HUES64 (cell line): ENCODE data around the gene APOA5.

Experiments
- H3K27ac ChIP-seq: 2 replicates; pipeline ENCODE4 v1.7.0; 2013; ENCODE audit warnings: low read depth, low read length, inconsistent platforms
- H3K27me3 ChIP-seq: 2 replicates; pipeline ENCODE4 v1.6.1; 2013; ENCODE audit warnings: mild to moderate bottlenecking, low read length; ENCODE audit not compliant: insufficient read depth
- H3K36me3 ChIP-seq: 2 replicates; pipeline ENCODE4 v1.6.1; 2013; ENCODE audit warnings: mild to moderate bottlenecking, low read length; ENCODE audit not compliant: insufficient read depth
- H3K4me1 ChIP-seq: 2 replicates; pipeline ENCODE4 v1.6.1; 2013; ENCODE audit warnings: mild to moderate bottlenecking, low read length, moderate library complexity; ENCODE audit not compliant: insufficient read depth
- H3K4me3 ChIP-seq: 2 replicates; pipeline ENCODE4 v1.5.1; 2013; ENCODE audit warnings: mild to moderate bottlenecking, low read length, moderate library complexity
- H3K9ac ChIP-seq: 2 replicates; pipeline ENCODE4 v1.6.1; 2013; ENCODE audit warnings: mild to moderate bottlenecking, low read depth, low read length
- H3K9me3 ChIP-seq: 2 replicates; pipeline ENCODE4 v1.6.1; 2013; ENCODE audit warnings: low read depth, low read length; ENCODE audit not compliant: insufficient read depth
- WGBS: fragments of 150-250, 120-280 bp; methylation state at CpG from one replicate; pipeline ENCODE4 v1.1.7; 2013; ENCODE audit warnings: missing lambda C conversion rate; 5-methylcytosine and 5-hydroxymethylcytosine counted together

The APOA5 gene

GRCh38 chr11:116833816-116834534 lies 42.3 kb upstream of the APOA5 start:
- Histone ChIP-seq H3K9me3 (no peaks in the 10 kb centered on the region), H3K27me3 (peaks cover 7% of the 10 kb centered on the region), H3K27ac (no peak overlapping the region), H3K9ac (no peak overlapping the region), H3K4me1 (peaks cover 5% of the 10 kb centered on the region; the same call in 1 of the 2 replicates), H3K4me3 (no peak overlapping the region), H3K36me3 (no peaks in the 10 kb centered on the region)
- WGBS, result 93% methylated on average over 14 of the region's 14 CpGs

- Histone ChIP-seq H3K9me3 (no peaks in the 10 kb centered on the region), H3K27me3 (peaks cover 7% of the 10 kb centered on the region), H3K9ac (no peak overlapping the region), H3K27ac (no peak overlapping the region), H3K36me3 (no peaks in the 10 kb centered on the region), H3K4me3 (no peak overlapping the region), H3K4me1 (peaks cover 5% of the 10 kb centered on the region; the same call in 1 of the 2 replicates)
- 91% methylated on average over 10 of the region's 10 CpGs for WGBS
Measured at GRCh38 chr11:116833491-116833815, 41.8 kb upstream of the APOA5 start.

GRCh38 chr11:116832350-116833290 lies 40.9 kb upstream of the APOA5 start:
- H3K27ac ChIP-seq, result no peak overlapping the region
- no peaks in the 10 kb centered on the region for H3K9me3 ChIP-seq
- WGBS, result 84% methylated on average over 12 of the region's 13 CpGs
- peaks cover 7% of the 10 kb centered on the region for H3K27me3 ChIP-seq
- H3K9ac ChIP-seq, result no peak overlapping the region
- H3K36me3 ChIP-seq, result no peaks in the 10 kb centered on the region
- H3K4me1 ChIP-seq, result no peaks in the 10 kb centered on the region
- H3K4me3 ChIP-seq, result no peak overlapping the region

- no peak overlapping the region for H3K9ac ChIP-seq
- H3K27ac ChIP-seq, result no peak overlapping the region
- WGBS, result 95% methylated on average over 7 of the region's 7 CpGs
- H3K36me3 ChIP-seq, result no peaks in the 10 kb centered on the region
- peaks cover 7% of the 10 kb centered on the region for H3K27me3 ChIP-seq
- no peaks in the 10 kb centered on the region for H3K9me3 ChIP-seq
- no peaks in the 10 kb centered on the region for H3K4me1 ChIP-seq
- no peak overlapping the region for H3K4me3 ChIP-seq
Measured at GRCh38 chr11:116831790-116832349, 40.2 kb upstream of the APOA5 start.

GRCh38 chr11:116830184-116830912 lies 38.7 kb upstream of the APOA5 start:
- WGBS, result 94% methylated on average over 17 of the region's 17 CpGs
- no peak overlapping the region for H3K9ac ChIP-seq
- no peaks in the 10 kb centered on the region for H3K9me3 ChIP-seq
- H3K4me1 ChIP-seq, result no peaks in the 10 kb centered on the region
- H3K27me3 ChIP-seq, result peaks cover 5% of the 10 kb centered on the region
- no peak overlapping the region for H3K27ac ChIP-seq
- H3K4me3 ChIP-seq, result no peak overlapping the region
- no peaks in the 10 kb centered on the region for H3K36me3 ChIP-seq

- H3K27ac ChIP-seq, result no peak within 1 kb of the TSS
- 76% methylated on average over 9 of the region's 9 CpGs for WGBS
Measured at GRCh38 chr11:116829525-116830183, 38.0 kb upstream of the APOA5 start, which contains the start of gene APOC3. Gene APOC3 (plus strand): TSS chr11:116829907. CDS start chr11:116830583, 676 bp downstream.

GRCh38 chr11:116828632-116829524 lies 37.2 kb upstream of the APOA5 start:
- H3K9me3 ChIP-seq, result no peaks in the 10 kb centered on the region
- H3K9ac ChIP-seq, result no peak overlapping the region
- H3K27me3 ChIP-seq, result no peaks in the 10 kb centered on the region; the same call in 1 of the 2 replicates
- H3K36me3 ChIP-seq, result no peaks in the 10 kb centered on the region
- H3K4me1 ChIP-seq, result no peaks in the 10 kb centered on the region
- H3K27ac ChIP-seq, result no peak overlapping the region
- WGBS, result 77% methylated on average over 11 of the region's 16 CpGs
- H3K4me3 ChIP-seq, result no peak overlapping the region

More at GRCh38 chr11:116829525-116830183, 38.0 kb upstream of the APOA5 start, which contains the start of gene APOC3:
- Histone ChIP-seq H3K9me3 (no peaks in the 10 kb centered on the region), H3K36me3 (no peaks in the 10 kb centered on the region), H3K4me3 (no peak within 1 kb of the TSS), H3K27me3 (no peaks in the 10 kb centered on the region; the same call in 1 of the 2 replicates), H3K9ac (no peak within 1 kb of the TSS), H3K4me1 (no peaks in the 10 kb centered on the region)

- Histone ChIP-seq H3K27ac (no peak overlapping the region), H3K9ac (no peak overlapping the region), H3K27me3 (no peaks in the 10 kb centered on the region; the same call in 1 of the 2 replicates), H3K9me3 (no peaks in the 10 kb centered on the region), H3K4me3 (no peak overlapping the region), H3K4me1 (no peaks in the 10 kb centered on the region), H3K36me3 (no peaks in the 10 kb centered on the region)
- WGBS, result 92% methylated on average over 6 of the region's 6 CpGs
Measured at GRCh38 chr11:116827461-116827860, 35.8 kb upstream of the APOA5 start.

- H3K36me3 ChIP-seq, result no peaks in the 10 kb centered on the region
- WGBS, result 89% methylated on average over 9 of the region's 9 CpGs
- no peaks in the 10 kb centered on the region for H3K4me1 ChIP-seq
- H3K9me3 ChIP-seq, result no peaks in the 10 kb centered on the region
- no peak overlapping the region for H3K9ac ChIP-seq
- H3K27ac ChIP-seq, result no peak overlapping the region
- H3K4me3 ChIP-seq, result no peak overlapping the region
- H3K27me3 ChIP-seq, result no peaks in the 10 kb centered on the region; the same call in 1 of the 2 replicates
Measured at GRCh38 chr11:116826751-116827431, 35.2 kb upstream of the APOA5 start.
